ENCODE results near the gene VAT1.

DNA sequence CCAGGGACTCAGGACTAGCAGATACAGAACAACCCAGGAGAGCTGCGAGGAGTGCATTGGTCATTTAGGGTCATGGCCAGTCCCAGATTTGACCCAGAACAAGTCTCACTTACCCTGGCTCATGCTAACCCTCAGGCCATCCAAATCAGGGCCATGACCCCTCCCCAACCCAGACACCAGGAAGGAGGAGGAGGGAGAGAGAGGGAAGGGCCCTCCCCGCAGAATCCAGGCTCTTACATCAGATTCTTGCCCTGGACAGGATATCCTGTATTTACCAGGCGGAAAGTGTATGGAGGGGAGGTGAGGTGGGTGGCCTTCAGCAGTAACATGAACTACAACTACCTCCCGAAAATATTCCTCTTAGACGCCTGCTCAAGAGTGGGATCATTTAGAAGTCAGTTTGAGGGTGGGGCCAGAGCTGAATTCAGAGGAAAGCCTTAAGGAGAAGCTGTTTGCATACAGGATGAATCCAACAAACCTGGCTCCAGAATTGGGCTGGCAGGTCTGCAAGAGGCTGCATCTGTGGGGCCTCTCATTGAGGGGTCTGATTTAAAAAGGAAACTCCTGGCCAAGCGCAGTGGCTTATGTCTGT lies 2.1 kb downstream of the VAT1 start:
- TF ChIP-seq CTCF (IDR thresholded peaks at IDR 0.05), result no peak
- no peak for TF ChIP-seq POLR2A (IDR thresholded peaks at IDR 0.05)

All from tibial nerve (tissue), 3 donors.